ENCODE results near the gene TRPC1. TPM values are rescaled to one million over a fixed set of nuclear protein-coding genes. Genes with fewer than 3 reads are reported as not detected.

The TRPC1 gene
- total RNA-seq, 2 donors from 2014 or later, result 10.6 to 20.2 TPM

DNA sequence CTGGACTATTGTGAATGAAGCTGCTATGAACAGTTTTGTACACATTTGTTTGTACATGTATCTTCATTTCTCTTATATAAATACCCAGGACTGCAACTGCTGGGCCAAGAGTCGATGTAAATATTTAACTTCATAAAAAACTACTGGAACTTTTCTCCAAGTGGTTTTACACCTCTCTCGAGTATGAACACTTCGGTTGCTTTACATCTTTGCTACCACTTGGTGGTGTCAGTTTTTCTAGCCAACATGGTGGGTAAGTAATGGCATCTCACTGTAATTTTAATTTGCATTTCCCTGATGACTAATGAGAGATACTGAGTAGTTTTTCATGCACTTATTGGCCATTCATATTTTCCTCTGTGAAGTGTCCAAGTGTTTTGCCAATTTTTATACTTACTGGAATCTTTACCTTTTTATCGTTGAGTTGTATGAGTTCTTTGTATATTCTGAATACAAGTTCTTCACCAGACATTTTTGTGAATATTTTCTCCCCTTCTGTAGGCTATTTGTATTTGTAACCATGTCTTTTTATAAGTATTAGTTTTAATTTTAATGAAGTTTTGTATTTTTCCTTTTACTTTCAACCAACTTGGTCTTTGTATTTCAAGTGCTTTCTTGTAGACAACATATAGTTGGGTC lies 120.6 kb downstream of the TRPC1 start:
- H3K4me1 ChIP-seq, result peaks cover 0 to 7% of the 10 kb centered on the region in 2 donors
- peaks cover 5% of the 10 kb centered on the region for H3K36me3 ChIP-seq
- H3K9me3 ChIP-seq, result no peaks in the 10 kb centered on the region
- no peak for DNase-seq (ENCODE audit: low spot score)
- TF ChIP-seq, protein P1, sequence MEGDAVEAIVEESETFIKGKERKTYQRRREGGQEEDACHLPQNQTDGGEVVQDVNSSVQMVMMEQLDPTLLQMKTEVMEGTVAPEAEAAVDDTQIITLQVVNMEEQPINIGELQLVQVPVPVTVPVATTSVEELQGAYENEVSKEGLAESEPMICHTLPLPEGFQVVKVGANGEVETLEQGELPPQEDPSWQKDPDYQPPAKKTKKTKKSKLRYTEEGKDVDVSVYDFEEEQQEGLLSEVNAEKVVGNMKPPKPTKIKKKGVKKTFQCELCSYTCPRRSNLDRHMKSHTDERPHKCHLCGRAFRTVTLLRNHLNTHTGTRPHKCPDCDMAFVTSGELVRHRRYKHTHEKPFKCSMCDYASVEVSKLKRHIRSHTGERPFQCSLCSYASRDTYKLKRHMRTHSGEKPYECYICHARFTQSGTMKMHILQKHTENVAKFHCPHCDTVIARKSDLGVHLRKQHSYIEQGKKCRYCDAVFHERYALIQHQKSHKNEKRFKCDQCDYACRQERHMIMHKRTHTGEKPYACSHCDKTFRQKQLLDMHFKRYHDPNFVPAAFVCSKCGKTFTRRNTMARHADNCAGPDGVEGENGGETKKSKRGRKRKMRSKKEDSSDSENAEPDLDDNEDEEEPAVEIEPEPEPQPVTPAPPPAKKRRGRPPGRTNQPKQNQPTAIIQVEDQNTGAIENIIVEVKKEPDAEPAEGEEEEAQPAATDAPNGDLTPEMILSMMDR (IDR thresholded peaks at IDR 0.05), result peak in 1 of 2 donors; percentile 52
- no peaks in the 10 kb centered on the region for H3K27me3 ChIP-seq
- H3K4me3 ChIP-seq, result no peak overlapping the region
- no peak overlapping the region for H3K27ac ChIP-seq

DNA sequence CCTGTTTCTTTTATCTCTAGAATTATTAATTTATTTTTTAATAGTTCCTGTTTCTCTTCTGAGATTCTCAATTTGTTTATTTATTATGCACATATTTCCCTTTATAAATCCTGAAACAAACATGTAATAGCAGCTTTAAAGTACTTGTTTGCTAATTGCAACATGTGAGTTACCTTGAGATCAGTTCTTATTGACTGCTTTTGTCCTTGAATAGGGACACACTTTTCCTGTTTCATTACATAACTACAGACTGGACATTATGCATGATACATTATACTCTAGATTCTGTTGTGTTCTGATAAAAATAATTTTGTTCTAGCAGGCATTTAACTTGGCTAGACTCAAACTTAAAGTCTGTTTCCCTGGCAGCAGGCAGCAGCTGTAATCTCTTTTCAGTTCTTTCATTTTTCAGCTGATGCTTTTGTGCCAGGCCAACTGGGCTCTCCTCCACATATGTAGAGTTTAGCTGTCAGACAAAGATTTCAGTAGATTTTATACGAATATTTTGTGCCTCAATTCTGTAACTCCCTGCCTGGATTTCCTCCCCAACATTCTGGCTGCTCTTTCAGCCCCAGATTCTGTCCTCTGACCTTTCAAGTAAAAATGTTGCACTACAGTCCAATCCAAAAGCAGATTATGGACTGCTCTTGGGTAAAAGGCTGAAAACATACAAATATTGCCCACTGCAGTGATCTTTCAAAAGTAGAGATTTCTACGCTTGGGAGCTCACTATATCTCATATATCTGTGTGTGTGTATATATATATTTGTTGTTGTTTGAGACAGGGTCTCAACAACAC lies 123.1 kb downstream of the TRPC1 start:
- H3K27ac ChIP-seq, result no peak overlapping the region
- no peak overlapping the region for H3K4me3 ChIP-seq
- peaks cover 0 to 19% of the 10 kb centered on the region in 2 donors for H3K4me1 ChIP-seq
- DNase-seq (ENCODE audit: low spot score), result no peak
- no peaks in the 10 kb centered on the region for H3K9me3 ChIP-seq
- H3K27me3 ChIP-seq, result no peaks in the 10 kb centered on the region
- TF ChIP-seq, protein P1 (IDR thresholded peaks at IDR 0.05), result no peak
- H3K36me3 ChIP-seq, result peaks cover 5% of the 10 kb centered on the region

DNA sequence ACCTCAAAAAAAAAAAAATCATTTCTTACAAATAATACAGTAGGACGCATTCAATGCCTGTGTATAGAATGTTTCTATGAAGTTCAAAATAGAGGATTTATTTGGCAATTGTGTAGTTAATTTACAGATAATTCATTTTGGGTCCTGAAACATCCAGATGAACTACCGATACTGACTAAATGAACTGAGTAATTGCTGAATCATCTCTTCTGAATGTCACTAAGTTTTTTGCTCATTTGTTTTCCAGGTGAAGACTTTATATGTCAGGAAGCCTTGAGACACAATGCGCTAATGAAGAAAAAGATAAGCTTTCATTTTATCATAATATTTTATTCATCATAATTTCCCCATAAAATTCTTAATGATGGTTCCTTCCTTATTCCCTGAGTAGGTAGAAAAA lies 125.3 kb downstream of the TRPC1 start:
- Histone ChIP-seq H3K27ac (no peak overlapping the region), H3K27me3 (no peaks in the 10 kb centered on the region), H3K9me3 (no peaks in the 10 kb centered on the region), H3K4me3 (no peak overlapping the region), H3K36me3 (peaks cover 5% of the 10 kb centered on the region), H3K4me1 (peaks cover 0 to 30% of the 10 kb centered on the region in 2 donors)
- TF ChIP-seq, protein P1 (IDR thresholded peaks at IDR 0.05), result no peak
- DNase-seq (ENCODE audit: low spot score), result no peak

DNA sequence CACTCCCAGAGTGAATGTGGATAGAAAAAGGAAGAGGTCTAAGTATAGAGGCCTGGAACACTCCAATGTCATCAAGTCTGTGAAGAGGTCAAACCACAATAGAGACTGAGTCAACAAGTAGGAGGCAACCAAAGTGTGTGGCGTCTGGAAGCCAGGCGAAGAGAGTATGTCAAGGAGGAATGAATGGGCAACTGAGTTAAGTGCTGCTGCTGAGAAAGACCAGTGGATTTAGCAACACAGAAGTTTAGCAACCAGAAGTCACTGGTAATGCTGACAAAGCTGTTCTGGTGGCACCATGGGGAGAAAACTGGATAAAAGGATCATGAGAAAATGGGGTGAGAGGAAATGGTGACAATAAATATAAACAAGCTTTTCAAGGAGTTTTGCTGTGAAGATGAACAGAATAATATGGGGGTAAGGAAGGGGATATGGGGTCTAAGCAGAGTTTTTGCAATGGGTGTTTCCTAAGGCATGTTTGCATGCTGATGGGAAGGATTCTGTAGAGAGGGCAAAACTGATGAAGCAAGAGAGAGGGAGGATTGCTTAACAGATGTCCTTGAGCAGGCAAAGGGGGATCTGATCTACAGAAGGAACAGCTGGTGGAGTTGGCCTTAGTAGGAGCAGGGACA lies 126.7 kb downstream of the TRPC1 start:
- Histone ChIP-seq H3K4me1 (peaks cover 0 to 32% of the 10 kb centered on the region in 2 donors), H3K4me3 (no peak overlapping the region), H3K27me3 (no peaks in the 10 kb centered on the region), H3K9me3 (no peaks in the 10 kb centered on the region), H3K27ac (peak overlapping the region in 1 of 2 donors; percentile 14), H3K36me3 (peaks cover 5% of the 10 kb centered on the region)
- DNase-seq (ENCODE audit: low spot score), result peak; percentile 72
- TF ChIP-seq, protein P1 (IDR thresholded peaks at IDR 0.05), result no peak

DNA sequence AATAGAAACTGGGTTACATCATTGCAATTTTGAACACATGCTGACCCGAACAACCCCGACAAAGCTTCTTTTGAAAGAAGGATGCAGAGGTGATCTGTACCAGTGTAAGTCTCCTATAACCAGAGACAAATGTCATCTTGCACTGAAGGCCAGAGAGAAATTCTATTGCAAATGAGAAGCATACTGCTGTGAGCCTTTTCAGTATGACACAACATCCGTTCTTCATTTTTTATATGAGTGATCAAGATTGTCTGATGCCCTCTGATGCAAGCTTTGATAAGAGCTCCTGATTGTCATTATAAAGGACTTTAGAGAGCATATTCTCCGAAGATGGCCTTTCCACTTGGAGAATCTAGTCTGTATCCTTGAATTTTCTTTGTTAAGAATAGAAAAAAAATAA lies 128.2 kb downstream of the TRPC1 start:
- TF ChIP-seq, protein P1 (IDR thresholded peaks at IDR 0.05), result no peak
- DNase-seq (ENCODE audit: low spot score), result no peak
- Histone ChIP-seq H3K27me3 (no peaks in the 10 kb centered on the region), H3K4me3 (no peak overlapping the region), H3K9me3 (no peaks in the 10 kb centered on the region), H3K36me3 (peaks cover 5% of the 10 kb centered on the region), H3K27ac (no peak overlapping the region), H3K4me1 (peaks cover 0 to 36% of the 10 kb centered on the region in 2 donors)

Data from right atrium auricular region (tissue), 2 donors.